Small intestine (tissue), 7 donors: ENCODE data around the gene ABTB2. TPM values are rescaled to one million over a fixed set of nuclear protein-coding genes. Genes with fewer than 3 reads are reported as not detected.
"Not testable (repeated sequence)": the region's sequence is repeated elsewhere in the genome, so short reads cannot be mapped to it uniquely, and the experiment has no call there.

Source experiments
- DNase-seq, 2 donors: peaks; one replicate each; pipeline versions ENCODE4 v3.0.0 to v3.0.0-alpha.2; 2013
- FAIRE-seq: peaks from 2 replicates; lab custom pipeline; 2012; peaks lifted over from hg19 to GRCh38; lab: Jason Lieb, UNC
- H3K27ac ChIP-seq, 3 donors: one replicate each; pipeline ENCODE4 v1.5.1; 2013; ENCODE audit warnings: low read length in 2 of 3, mild to moderate bottlenecking in 2 of 3, control low read depth in 1 of 3, inconsistent platforms in 1 of 3, low read depth in 1 of 3, moderate library complexity in 1 of 3
- H3K27me3 ChIP-seq, 3 donors: one replicate each; pipeline ENCODE4 v1.6.1; 2013; ENCODE audit warnings: low read length in 3 of 3, inconsistent platforms in 1 of 3; ENCODE audit not compliant: control insufficient read depth in 3 of 3, insufficient read depth in 3 of 3
- H3K36me3 ChIP-seq, 3 donors: one replicate each; pipeline ENCODE4 v1.6.1; 2013; ENCODE audit warnings: low read length in 3 of 3, inconsistent platforms in 1 of 3, low read depth in 1 of 3, mild to moderate bottlenecking in 1 of 3, moderate library complexity in 1 of 3; ENCODE audit not compliant: control insufficient read depth in 3 of 3, insufficient read depth in 2 of 3
- H3K4me1 ChIP-seq, 3 donors: one replicate each; pipeline ENCODE4 v1.6.1; 2013; ENCODE audit warnings: low read length in 2 of 3, inconsistent platforms in 1 of 3, low read depth in 1 of 3, mild to moderate bottlenecking in 1 of 3, moderate library complexity in 1 of 3; ENCODE audit not compliant: control insufficient read depth in 3 of 3, insufficient read depth in 2 of 3
- H3K4me3 ChIP-seq, 3 donors: one replicate each; pipeline ENCODE4 v1.5.1; 2013; ENCODE audit warnings: low read length in 3 of 3, control low read depth in 1 of 3, inconsistent platforms in 1 of 3, low read depth in 1 of 3, mild to moderate bottlenecking in 1 of 3, moderate library complexity in 1 of 3
- H3K9me3 ChIP-seq, 2 donors: one replicate each; pipeline ENCODE4 v1.6.1; 2013; ENCODE audit warnings: low read depth in 1 of 2, low read length in 1 of 2; ENCODE audit not compliant: control insufficient read depth in 2 of 2, insufficient read depth in 1 of 2
- whole genome bisulfite sequencing, 3 donors: extraction: QIAGEN DNeasy Blood & Tissue Kit; methylation state at CpG; one replicate each; pipeline ENCODE4 v1.1.7; 2013; 5-methylcytosine and 5-hydroxymethylcytosine counted together
- polyA plus RNA-seq, 4 donors: library from polyadenylated mRNA; stranded (reverse) in 3 of 4; unstranded in 1 of 4; fragments of 200-250 nt in 3 of 4; fragments of 120-200 nt in 1 of 4; gene quantifications; one replicate each; pipeline versions ENCODE4 v1.2.1 to v1.2.3, GENCODE V29; 2013
- donor health status: healthy with polysubstance abuse.
- donor health status: control.
- donor health status: control.
- donor health status: Bipolar disorder and iron deficiency.
- donor health status: healthy.

The ABTB2 gene
- polyA plus RNA-seq, 4 donors = 0.64 to 25.1 (median 13.5) TPM

- not testable (repeated sequence) for H3K4me3 ChIP-seq, H3K27me3 ChIP-seq, DNase-seq, FAIRE-seq, H3K9me3 ChIP-seq, H3K36me3 ChIP-seq, H3K27ac ChIP-seq
- WGBS, 3 donors = 47 to 85% (median 83%) methylated on average over 2 to 4 of the region's 4 CpGs
- peaks cover 9 to 36% (median 20%) of the 10 kb centered on the region in 3 donors for H3K4me1 ChIP-seq
Measured at GRCh38 chr11:34246511-34246910, 111.3 kb downstream of the ABTB2 start.

GRCh38 chr11:34245041-34245440 lies 112.8 kb downstream of the ABTB2 start:
- H3K4me1 ChIP-seq = peaks cover 9 to 36% (median 18%) of the 10 kb centered on the region in 3 donors
- no peak for FAIRE-seq
- 76 to 86% (median 80%) methylated on average over 4 of the region's 4 CpGs for WGBS, 3 donors
- no peaks in the 10 kb centered on the region for H3K27me3 ChIP-seq
- DNase-seq = no peak
- H3K36me3 ChIP-seq = no peaks in the 10 kb centered on the region
- H3K4me3 ChIP-seq = no peak overlapping the region
- H3K9me3 ChIP-seq = no peaks in the 10 kb centered on the region
- H3K27ac ChIP-seq = peak overlapping the region in 2 of 3 donors; percentile 6 to 78

GRCh38 chr11:34243600-34244464 lies 114.0 kb downstream of the ABTB2 start:
- DNase-seq (peak; percentile 85 to 99), FAIRE-seq (no peak)
- 12 to 52% (median 29%) methylated on average over 8 of the region's 8 CpGs for WGBS, 3 donors
- peak overlapping the region in 1 of 3 donors; percentile 4 for H3K4me3 ChIP-seq
- no peaks in the 10 kb centered on the region for H3K9me3 ChIP-seq
- H3K36me3 ChIP-seq = no peaks in the 10 kb centered on the region
- peak overlapping the region; percentile 78 to 96 (median 96) for H3K27ac ChIP-seq
- H3K4me1 ChIP-seq = peaks cover 9 to 36% (median 13%) of the 10 kb centered on the region in 3 donors
- peaks cover 0 to 3% (median 0%) of the 10 kb centered on the region in 3 donors for H3K27me3 ChIP-seq

- H3K4me1 ChIP-seq = peaks cover 9 to 36% (median 11%) of the 10 kb centered on the region in 3 donors
- DNase-seq = peak; percentile 61 to 88
- peaks cover 0 to 3% (median 0%) of the 10 kb centered on the region in 3 donors for H3K27me3 ChIP-seq
- no peak for FAIRE-seq
- H3K27ac ChIP-seq = peak overlapping the region; percentile 78 to 96 (median 96)
- 48 to 74% (median 63%) methylated on average over 11 of the region's 11 CpGs for WGBS, 3 donors
- H3K9me3 ChIP-seq = no peaks in the 10 kb centered on the region
- H3K36me3 ChIP-seq = no peaks in the 10 kb centered on the region
- no peak overlapping the region for H3K4me3 ChIP-seq
Measured at GRCh38 chr11:34242037-34242625, 115.7 kb downstream of the ABTB2 start.

GRCh38 chr11:34240150-34240494 lies 117.7 kb downstream of the ABTB2 start:
- Histone ChIP-seq H3K4me3 (no peak overlapping the region), H3K9me3 (no peaks in the 10 kb centered on the region), H3K27me3 (peaks cover 0 to 3% (median 0%) of the 10 kb centered on the region in 3 donors), H3K36me3 (no peaks in the 10 kb centered on the region), H3K4me1 (peaks cover 7 to 32% (median 13%) of the 10 kb centered on the region in 3 donors), H3K27ac (no peak overlapping the region)
- FAIRE-seq (no peak), DNase-seq (no peak)
- 76 to 91% (median 85%) methylated on average over 8 of the region's 8 CpGs for WGBS, 3 donors

GRCh38 chr11:34239465-34240149 lies 118.2 kb downstream of the ABTB2 start:
- WGBS, 3 donors = 80 to 93% (median 83%) methylated on average over 5 of the region's 5 CpGs
- Histone ChIP-seq H3K36me3 (no peaks in the 10 kb centered on the region), H3K4me3 (no peak overlapping the region), H3K4me1 (peaks cover 7 to 27% (median 11%) of the 10 kb centered on the region in 3 donors), H3K27ac (no peak overlapping the region), H3K27me3 (peaks cover 0 to 3% (median 0%) of the 10 kb centered on the region in 3 donors), H3K9me3 (no peaks in the 10 kb centered on the region)
- DNase-seq (no peak), FAIRE-seq (no peak)

- Histone ChIP-seq H3K4me3 (no peak overlapping the region), H3K4me1 (peaks cover 11 to 29% (median 13%) of the 10 kb centered on the region in 3 donors), H3K36me3 (no peaks in the 10 kb centered on the region), H3K9me3 (no peaks in the 10 kb centered on the region), H3K27me3 (peaks cover 0 to 3% (median 0%) of the 10 kb centered on the region in 3 donors), H3K27ac (no peak overlapping the region)
- FAIRE-seq (no peak), DNase-seq (no peak)
- 75 to 89% (median 82%) methylated on average over 6 of the region's 6 CpGs for WGBS, 3 donors
Measured at GRCh38 chr11:34238966-34239365, 118.8 kb downstream of the ABTB2 start.

- no peaks in the 10 kb centered on the region for H3K9me3 ChIP-seq
- WGBS, 3 donors = 86 to 95% (median 91%) methylated on average over 10 to 11 of the region's 11 CpGs
- no peak overlapping the region for H3K27ac ChIP-seq
- H3K27me3 ChIP-seq = peaks cover 0 to 3% (median 0%) of the 10 kb centered on the region in 3 donors
- H3K4me1 ChIP-seq = peaks cover 9 to 29% (median 11%) of the 10 kb centered on the region in 3 donors
- H3K36me3 ChIP-seq = no peaks in the 10 kb centered on the region
- H3K4me3 ChIP-seq = no peak overlapping the region
- DNase-seq (no peak), FAIRE-seq (no peak)
Measured at GRCh38 chr11:34238533-34238932, 119.3 kb downstream of the ABTB2 start.
